C4-2B (cell line): ENCODE results near the gene MAML3.

Source experiments
- H3K27ac ChIP-seq: fragments of 450-650 bp; 2 replicates; pipeline ENCODE4 v1.5.1; 2017
- ZFX ChIP-seq: fragments of 450-650 bp; IDR thresholded peaks from 2 replicates; pipeline ENCODE4 v1.6.1; 2017
- TF ChIP-seq, protein P1 (sequence below): fragments of 450-650 bp; conservative IDR thresholded peaks from 2 replicates; pipeline ENCODE4 v1.5.1; 2017; ENCODE audit warnings: mild to moderate bottlenecking

Gene MAML3

DNA sequence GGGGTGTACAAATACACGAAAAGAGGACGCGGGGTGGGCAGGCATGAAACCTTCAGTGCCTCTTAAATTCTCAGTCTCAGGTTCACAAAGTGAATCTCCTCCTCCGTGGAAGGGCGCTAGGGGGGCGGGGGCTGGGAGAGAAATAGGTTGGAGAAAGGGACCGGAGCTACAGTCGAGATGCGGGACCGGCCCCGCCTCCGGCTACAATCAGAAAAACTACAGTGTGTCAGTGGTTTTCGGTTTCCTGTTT lies 3.4 kb downstream of the MAML3 start:
- TF ChIP-seq, protein P1, sequence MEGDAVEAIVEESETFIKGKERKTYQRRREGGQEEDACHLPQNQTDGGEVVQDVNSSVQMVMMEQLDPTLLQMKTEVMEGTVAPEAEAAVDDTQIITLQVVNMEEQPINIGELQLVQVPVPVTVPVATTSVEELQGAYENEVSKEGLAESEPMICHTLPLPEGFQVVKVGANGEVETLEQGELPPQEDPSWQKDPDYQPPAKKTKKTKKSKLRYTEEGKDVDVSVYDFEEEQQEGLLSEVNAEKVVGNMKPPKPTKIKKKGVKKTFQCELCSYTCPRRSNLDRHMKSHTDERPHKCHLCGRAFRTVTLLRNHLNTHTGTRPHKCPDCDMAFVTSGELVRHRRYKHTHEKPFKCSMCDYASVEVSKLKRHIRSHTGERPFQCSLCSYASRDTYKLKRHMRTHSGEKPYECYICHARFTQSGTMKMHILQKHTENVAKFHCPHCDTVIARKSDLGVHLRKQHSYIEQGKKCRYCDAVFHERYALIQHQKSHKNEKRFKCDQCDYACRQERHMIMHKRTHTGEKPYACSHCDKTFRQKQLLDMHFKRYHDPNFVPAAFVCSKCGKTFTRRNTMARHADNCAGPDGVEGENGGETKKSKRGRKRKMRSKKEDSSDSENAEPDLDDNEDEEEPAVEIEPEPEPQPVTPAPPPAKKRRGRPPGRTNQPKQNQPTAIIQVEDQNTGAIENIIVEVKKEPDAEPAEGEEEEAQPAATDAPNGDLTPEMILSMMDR: no peak
- no peak for TF ChIP-seq ZFX
- H3K27ac ChIP-seq: peak overlapping the region; percentile 96

DNA sequence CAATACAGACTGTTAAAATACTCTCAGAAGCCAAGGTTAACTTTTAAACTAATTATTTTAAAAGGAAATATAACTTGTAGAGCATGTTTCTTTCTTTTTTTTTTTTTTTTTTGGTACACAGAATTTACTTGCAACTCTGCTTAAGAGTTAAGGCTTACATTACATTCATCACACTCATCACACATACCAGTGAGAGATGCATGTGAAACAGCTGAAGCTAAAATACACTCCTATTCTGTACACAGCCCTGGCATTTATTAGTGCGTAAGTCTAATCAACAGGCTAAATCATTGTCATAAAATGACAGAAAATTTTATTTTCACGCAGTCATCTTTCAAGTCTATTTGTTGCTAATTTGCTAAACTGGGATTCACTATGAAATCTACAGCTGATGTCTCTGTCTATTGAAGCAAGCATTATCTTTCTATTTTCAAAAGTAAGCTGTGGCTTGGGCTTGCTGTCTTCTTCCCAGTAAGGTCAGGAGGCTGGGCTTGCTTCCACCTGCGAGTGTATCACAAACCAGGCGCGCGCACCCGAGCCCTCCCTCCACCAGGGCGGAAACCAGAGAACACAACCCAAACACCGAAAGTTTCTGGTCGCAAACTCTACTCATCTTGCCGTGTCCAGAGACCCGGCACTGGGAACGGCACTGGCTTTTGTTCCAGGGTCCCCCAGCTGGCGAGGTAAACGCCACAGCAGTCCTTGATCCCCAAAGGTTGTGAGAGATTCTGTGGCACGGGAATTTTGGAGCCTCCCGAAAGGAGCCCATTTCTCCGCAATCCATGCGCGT lies 3.9 kb downstream of the MAML3 start:
- peak overlapping the region; percentile 96 for H3K27ac ChIP-seq
- TF ChIP-seq, protein P1: no peak
- TF ChIP-seq ZFX: no peak

DNA sequence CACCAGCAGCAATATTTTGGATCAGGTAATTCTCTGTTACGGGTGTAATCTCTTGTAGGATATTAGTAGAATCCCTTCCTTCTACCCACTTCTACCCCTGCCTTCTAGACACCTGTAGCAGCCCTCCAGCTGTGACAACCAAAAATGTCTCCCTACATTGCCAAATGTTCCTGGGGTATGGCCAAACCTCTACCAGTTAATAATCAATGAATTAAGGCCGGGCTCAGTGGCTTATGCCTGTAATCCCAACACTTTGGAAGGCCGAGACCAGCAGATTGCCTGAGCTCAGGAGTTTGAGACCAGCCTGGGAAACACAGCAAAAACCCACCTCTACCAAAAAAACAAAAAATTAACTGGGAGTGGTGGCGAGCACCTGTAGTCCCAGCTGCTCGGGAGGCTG lies 9.9 kb downstream of the MAML3 start:
- TF ChIP-seq, protein P1: no peak
- TF ChIP-seq ZFX: no peak
- peak overlapping the region; percentile 41; the same call in 1 of the 2 replicates for H3K27ac ChIP-seq

DNA sequence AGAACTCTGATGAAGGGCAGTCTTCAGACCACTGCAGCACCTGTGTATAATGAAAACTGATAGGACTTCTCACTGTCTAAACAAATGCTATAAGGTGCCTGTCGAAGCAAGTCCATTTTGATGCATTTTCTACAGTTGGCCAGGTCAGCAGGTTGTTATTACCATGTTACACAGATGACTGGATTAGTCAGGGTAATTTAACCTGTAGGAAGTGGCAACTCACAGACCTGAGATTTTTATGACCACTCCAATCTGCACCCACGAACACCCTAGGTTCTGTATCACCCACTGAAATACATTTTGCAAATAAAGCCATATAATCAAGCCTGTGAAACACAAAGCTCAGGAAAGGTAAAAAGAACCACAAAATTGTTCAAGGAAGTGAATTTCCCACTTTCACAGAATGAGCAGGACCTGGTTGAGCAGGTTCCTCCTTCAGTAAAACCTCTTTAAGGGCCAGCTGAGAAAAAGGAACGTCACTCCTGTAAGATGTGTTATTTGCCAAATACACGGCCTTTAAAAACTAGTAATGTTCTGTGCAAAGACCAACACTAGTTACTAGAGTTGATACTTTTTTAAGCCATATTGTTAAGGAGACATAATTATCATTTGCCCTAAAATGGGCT lies 12.7 kb downstream of the MAML3 start:
- TF ChIP-seq, protein P1: no peak
- no peak for TF ChIP-seq ZFX
- H3K27ac ChIP-seq: peak overlapping the region; percentile 77; the same call in 1 of the 2 replicates

DNA sequence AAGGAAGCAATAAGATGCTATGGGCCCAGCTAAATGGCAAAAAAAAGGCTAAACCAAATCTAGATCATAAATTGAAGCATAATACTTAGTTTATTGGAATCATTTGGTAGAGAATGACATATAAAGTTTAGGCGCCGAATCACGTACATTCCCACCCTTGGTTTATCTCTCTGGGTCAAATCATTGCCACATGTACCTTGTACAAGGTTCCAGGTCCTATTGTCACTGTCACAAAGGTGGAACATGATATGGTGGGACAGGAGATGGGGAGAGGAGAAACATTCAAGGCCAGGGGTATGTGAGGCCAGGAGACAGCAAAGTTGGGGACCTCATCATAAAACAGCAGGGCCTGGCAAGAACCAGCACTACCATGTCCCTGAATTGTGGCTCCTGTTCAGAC lies 13.4 kb downstream of the MAML3 start:
- peak overlapping the region; percentile 77; the same call in 1 of the 2 replicates for H3K27ac ChIP-seq

GRCh38 chr4:140138428-140138827 lies 15.6 kb downstream of the MAML3 start:
- no peak overlapping the region for H3K27ac ChIP-seq
- TF ChIP-seq, protein P1: no peak
- no peak for TF ChIP-seq ZFX

More for the DNA sequence above, 13.4 kb downstream of the MAML3 start:
- TF ChIP-seq, protein P1: no peak
- TF ChIP-seq ZFX: no peak

GRCh38 chr4:140137671-140138070 lies 16.3 kb downstream of the MAML3 start:
- no peak overlapping the region for H3K27ac ChIP-seq
- TF ChIP-seq, protein P1: no peak
